Activated CD8-positive, alpha-beta T cell treated with anti-CD3 and anti-CD28 coated beads for 36 hours (primary cell): ENCODE results near the gene LRRC45. TPM values are rescaled to one million over a fixed set of nuclear protein-coding genes. Genes with fewer than 3 reads are reported as not detected.

Source experiments
- ATAC-seq: fragments of 200-7000 bp; cut with Tn5 transposase; one replicate; pipeline ENCODE4 v1.10.0; 2021; ENCODE audit warnings: mild to moderate bottlenecking, moderate library complexity
- CTCF ChIA-PET: fragments of 350-600 bp; sonication (Branson Sonifier 250); formaldehyde crosslinking; loops from one replicate; lab custom pipeline; 2021; ENCODE audit warnings: antibody characterized with exemption; lab: Charles Lee
- POLR2A ChIA-PET: fragments of 350-600 bp; sonication (Branson Sonifier 250); formaldehyde crosslinking; loops from one replicate; lab custom pipeline; 2021; ENCODE audit warnings: antibody characterized with exemption; lab: Charles Lee
- DNase-seq: peaks from one replicate; pipeline ENCODE4 v3.0.0-alpha.2; 2020
- H3K27ac Mint-ChIP-seq: one replicate; pipeline ENCODE4 v1.8.0; 2021; ENCODE audit warnings: mild to moderate bottlenecking, mixed read lengths
- H3K27me3 Mint-ChIP-seq: one replicate; pipeline ENCODE4 v1.8.0; 2021; ENCODE audit warnings: mixed read lengths
- H3K36me3 Mint-ChIP-seq: one replicate; pipeline ENCODE4 v1.8.0; 2021; ENCODE audit warnings: low read depth, mixed read lengths
- H3K4me1 Mint-ChIP-seq: one replicate; pipeline ENCODE4 v1.8.0; 2021; ENCODE audit warnings: low read depth, mixed read lengths
- H3K4me3 Mint-ChIP-seq: one replicate; pipeline ENCODE4 v1.8.0; 2021; ENCODE audit warnings: mild to moderate bottlenecking, moderate library complexity, mixed read lengths
- H3K9me3 Mint-ChIP-seq: one replicate; pipeline ENCODE4 v1.8.0; 2021; ENCODE audit warnings: mixed read lengths
- intact Hi-C: fragments of 100-400 bp; cut with micrococcal nuclease; formaldehyde crosslinking; loops from one replicate; pipeline ENCODE4 v1.10.0; 2022
- total RNA-seq, 2 experiments: library from RNA; stranded (reverse); gene quantifications; one replicate each; pipeline ENCODE4 v1.2.3, GENCODE V29; 2021
- TF ChIP-seq, protein P1 (sequence below): fragments of 200-600 bp; IDR thresholded peaks from one replicate; pipeline ENCODE4 v1.8.0; 2022; ENCODE audit warnings: antibody characterized with exemption, mild to moderate bottlenecking

The LRRC45 gene
- total RNA-seq, 2 experiments from 2014 or later = 12.9 TPM

DNA sequence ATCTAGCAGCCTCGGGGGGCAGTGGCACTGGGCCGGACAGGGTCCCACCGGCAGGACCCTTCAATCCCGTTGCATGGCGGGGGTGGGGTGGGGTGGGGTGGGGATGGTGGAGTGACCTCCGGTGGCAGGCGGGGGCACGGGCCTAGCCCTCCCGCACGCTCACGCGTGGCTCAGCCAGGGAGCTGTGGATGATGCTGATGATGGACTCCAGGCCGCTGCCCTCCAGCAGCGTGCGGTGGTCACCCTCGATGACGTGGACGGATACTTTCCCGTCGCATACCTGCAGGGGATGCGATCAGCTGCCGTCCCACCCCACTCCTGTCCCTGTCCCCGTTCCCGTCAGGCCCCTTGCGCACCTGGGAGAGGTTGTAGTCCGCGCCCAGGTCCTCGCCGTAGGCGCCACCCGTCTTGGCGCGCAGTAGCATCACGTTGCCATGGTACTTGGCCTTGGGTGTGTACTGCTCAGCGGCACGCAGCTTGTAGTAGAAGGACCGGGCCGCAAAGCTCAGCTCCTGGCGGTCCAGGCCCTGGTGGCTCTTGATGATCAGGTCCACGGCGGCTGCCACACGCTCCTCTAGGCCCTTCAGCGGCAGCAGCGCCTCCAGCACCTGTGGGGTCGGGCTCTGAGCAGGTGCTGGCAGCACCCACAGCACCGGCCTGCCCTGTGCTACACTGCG, 56.0 kb downstream of the LRRC45 start:
- no peak for ATAC-seq
- H3K9me3 Mint-ChIP-seq = no peaks in the 10 kb centered on the region
- CTCF ChIA-PET = no interaction called here
- H3K27me3 Mint-ChIP-seq = no peaks in the 10 kb centered on the region
- DNase-seq = no peak
- peaks cover 9% of the 10 kb centered on the region for H3K36me3 Mint-ChIP-seq
- intact Hi-C loops = no loop called here
- POLR2A ChIA-PET = interaction anchor here (2.0 to 3.0 kb wide), 2 partner anchors 10 to 14 kb away, joined by 6 to 18 read pairs; partner anchors contain the start of gene DUS1L
- H3K4me1 Mint-ChIP-seq = no peaks in the 10 kb centered on the region
- H3K4me3 Mint-ChIP-seq = no peak overlapping the region
- no peak overlapping the region for H3K27ac Mint-ChIP-seq
- TF ChIP-seq, protein P1, sequence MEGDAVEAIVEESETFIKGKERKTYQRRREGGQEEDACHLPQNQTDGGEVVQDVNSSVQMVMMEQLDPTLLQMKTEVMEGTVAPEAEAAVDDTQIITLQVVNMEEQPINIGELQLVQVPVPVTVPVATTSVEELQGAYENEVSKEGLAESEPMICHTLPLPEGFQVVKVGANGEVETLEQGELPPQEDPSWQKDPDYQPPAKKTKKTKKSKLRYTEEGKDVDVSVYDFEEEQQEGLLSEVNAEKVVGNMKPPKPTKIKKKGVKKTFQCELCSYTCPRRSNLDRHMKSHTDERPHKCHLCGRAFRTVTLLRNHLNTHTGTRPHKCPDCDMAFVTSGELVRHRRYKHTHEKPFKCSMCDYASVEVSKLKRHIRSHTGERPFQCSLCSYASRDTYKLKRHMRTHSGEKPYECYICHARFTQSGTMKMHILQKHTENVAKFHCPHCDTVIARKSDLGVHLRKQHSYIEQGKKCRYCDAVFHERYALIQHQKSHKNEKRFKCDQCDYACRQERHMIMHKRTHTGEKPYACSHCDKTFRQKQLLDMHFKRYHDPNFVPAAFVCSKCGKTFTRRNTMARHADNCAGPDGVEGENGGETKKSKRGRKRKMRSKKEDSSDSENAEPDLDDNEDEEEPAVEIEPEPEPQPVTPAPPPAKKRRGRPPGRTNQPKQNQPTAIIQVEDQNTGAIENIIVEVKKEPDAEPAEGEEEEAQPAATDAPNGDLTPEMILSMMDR = no peak

DNA sequence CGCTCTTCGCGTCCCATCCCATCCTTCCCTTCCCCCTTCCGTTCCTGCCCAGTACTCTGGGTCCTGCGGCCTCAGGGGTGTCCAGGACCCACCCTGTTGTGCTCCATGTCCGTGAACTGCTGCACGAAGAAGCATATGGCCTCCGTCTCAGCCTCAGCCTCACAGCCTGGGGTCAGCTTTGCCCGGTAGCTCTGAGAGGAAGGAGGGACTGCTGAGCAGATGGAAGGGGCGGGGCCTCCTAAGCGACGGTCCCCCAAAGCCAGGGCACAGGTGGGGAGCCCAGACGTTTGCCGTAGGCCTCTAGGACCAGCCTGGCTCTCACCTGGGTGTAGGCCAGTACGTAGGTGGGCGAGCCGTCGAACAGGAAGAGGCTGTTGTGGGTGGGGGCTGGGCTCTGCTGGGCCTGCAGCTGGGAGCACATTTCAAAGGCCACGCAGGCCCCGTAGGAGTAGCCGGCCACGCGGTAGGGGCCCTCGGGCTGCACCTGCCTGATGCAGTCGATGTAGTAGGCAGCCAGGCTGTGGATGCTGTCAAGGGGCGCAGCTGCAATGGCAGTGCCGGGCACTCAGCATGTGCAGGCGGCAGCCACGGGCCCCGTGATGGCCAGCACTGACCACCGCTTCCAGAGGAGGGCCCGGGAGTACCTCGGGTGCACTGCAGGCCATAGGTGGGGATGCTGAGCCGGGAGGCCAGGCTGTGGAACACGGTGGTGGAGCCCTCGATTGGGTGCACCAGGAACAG, 57.1 kb downstream of the LRRC45 start:
- Mint-ChIP-seq H3K27ac (no peak overlapping the region), H3K4me1 (no peaks in the 10 kb centered on the region), H3K4me3 (no peak overlapping the region), H3K27me3 (no peaks in the 10 kb centered on the region), H3K36me3 (peaks cover 12% of the 10 kb centered on the region), H3K9me3 (no peaks in the 10 kb centered on the region)
- ATAC-seq (no peak), DNase-seq (no peak)
- CTCF ChIA-PET = no interaction called here
- POLR2A ChIA-PET = interaction anchor here (1.1 to 3.0 kb wide), 5 partner anchors 9 to 45 kb away, joined by 3 to 18 read pairs (median 5); partner anchors contain the start of gene DUS1L
- TF ChIP-seq, protein P1 = no peak
- intact Hi-C loops = no loop called here

Other genes starting within 250 kb of the LRRC45 start
- not detected for gene GCGR, start 219.2 kb upstream of the LRRC45 start, total RNA-seq
- 10 to 100 TPM; 55.1 to 56.5 TPM for gene MCRIP1, start 190.0 kb upstream of the LRRC45 start, total RNA-seq
- not detected for gene PPP1R27, start 188.3 kb upstream of the LRRC45 start, total RNA-seq
- gene P4HB, start 162.8 kb upstream of the LRRC45 start, total RNA-seq = 100 to 1,000 TPM; 408 to 434 TPM
- 100 to 1,000 TPM; 450 to 470 TPM for gene ARHGDIA, start 152.0 kb upstream of the LRRC45 start, total RNA-seq
- 100 to 1,000 TPM; 241 TPM for gene ALYREF, start 131.7 kb upstream of the LRRC45 start, total RNA-seq
- gene ANAPC11, start 131.6 kb upstream of the LRRC45 start, total RNA-seq = 100 to 1,000 TPM; 122 to 130 TPM
- under 1 TPM in 1 of 2 experiments, not detected in 1; 0.18 TPM for gene NPB, start 121.1 kb upstream of the LRRC45 start, total RNA-seq
- gene PCYT2, start 111.9 kb upstream of the LRRC45 start, total RNA-seq = 10 to 100 TPM; 20.5 to 22.6 TPM
- gene SIRT7, start 105.1 kb upstream of the LRRC45 start, total RNA-seq = 10 to 100 TPM; 28.1 to 32.0 TPM
- gene MAFG, start 95.6 kb upstream of the LRRC45 start, total RNA-seq = 10 to 100 TPM; 12.4 to 14.1 TPM
- 100 to 1,000 TPM; 140 to 141 TPM for gene PYCR1, start 86.0 kb upstream of the LRRC45 start, total RNA-seq
- gene MYADML2, start 76.1 kb upstream of the LRRC45 start, total RNA-seq = not detected
- gene NOTUM, start 62.1 kb upstream of the LRRC45 start, total RNA-seq = under 1 TPM; 0.41 to 0.49 TPM
- 10 to 100 TPM; 18.7 to 24.5 TPM for gene ASPSCR1, start 45.7 kb upstream of the LRRC45 start, total RNA-seq
- gene CENPX, start 427 bp upstream of the LRRC45 start, total RNA-seq = 10 to 100 TPM; 88.7 to 98.1 TPM
- gene RAC3, start 8.4 kb downstream of the LRRC45 start, total RNA-seq = 1 to 10 TPM; 5.5 to 5.8 TPM
- gene DCXR, start 14.4 kb downstream of the LRRC45 start, total RNA-seq = 100 to 1,000 TPM in 1 of 2 experiments, 10 to 100 TPM in 1; 99.2 to 101 TPM
- 10 to 100 TPM; 14.2 to 15.3 TPM for gene RFNG, start 28.5 kb downstream of the LRRC45 start, total RNA-seq
- gene GPS1, start 28.6 kb downstream of the LRRC45 start, total RNA-seq = 10 to 100 TPM; 82.7 to 88.6 TPM
- gene DUS1L, start 42.5 kb downstream of the LRRC45 start, total RNA-seq = 100 to 1,000 TPM; 139 to 140 TPM
- gene FASN, start 74.9 kb downstream of the LRRC45 start, total RNA-seq = 100 to 1,000 TPM; 250 to 260 TPM
- gene CCDC57, start 189.5 kb downstream of the LRRC45 start, total RNA-seq = 10 to 100 TPM; 56.6 to 64.2 TPM
- 100 to 1,000 TPM; 183 to 193 TPM for gene SLC16A3, start 205.7 kb downstream of the LRRC45 start, total RNA-seq